NB4 (cell line): ENCODE measurements around the gene KCNJ12.

Experiments used
- DNase-seq: peaks from one replicate; pipeline ENCODE4 v3.0.0; 2010; ENCODE audit warnings: low read depth
- H3K4me3 ChIP-seq: one replicate; pipeline ENCODE4 v1.5.1; 2011; ENCODE audit warnings: mild to moderate bottlenecking, low read depth, low read length, moderate library complexity
- CTCF ChIP-seq: IDR thresholded peaks from one replicate; pipeline ENCODE4 v1.5.1; 2012; ENCODE audit warnings: low read depth, low read length
- MYC ChIP-seq: IDR thresholded peaks from 2 replicates; pipeline ENCODE4 v1.6.1; 2011; ENCODE audit warnings: low read depth, low read length
- POLR2A ChIP-seq: IDR thresholded peaks from 2 replicates; pipeline ENCODE4 v1.6.1; 2011; ENCODE audit warnings: mild to moderate bottlenecking; ENCODE audit not compliant: insufficient read length; ENCODE audit errors: extremely low read depth
- TF ChIP-seq, protein P1 (sequence below): IDR thresholded peaks from 2 replicates; pipeline ENCODE4 v1.6.1; 2011; ENCODE audit warnings: low read depth, low read length

The KCNJ12 gene

DNA sequence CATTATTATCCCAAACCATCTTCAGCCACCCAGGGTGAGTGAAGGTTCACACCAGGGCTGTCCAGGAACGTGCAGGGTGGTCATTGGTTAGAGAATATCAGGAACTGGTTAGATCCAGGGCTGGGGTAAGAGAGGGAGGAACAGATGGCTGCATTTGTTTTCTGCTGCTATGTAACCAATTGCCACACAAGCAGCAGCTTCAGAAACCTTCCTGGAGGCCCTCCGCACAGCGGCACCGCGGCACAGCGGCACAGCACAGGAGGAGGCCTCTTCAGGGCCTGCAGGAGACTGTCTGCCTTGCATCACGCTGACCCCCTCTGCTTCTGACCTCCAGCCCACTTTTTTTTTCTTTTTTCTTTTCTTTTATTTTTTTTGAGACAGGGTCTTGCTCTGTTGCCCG, 86.1 kb downstream of the KCNJ12 start:
- no peak for DNase-seq
- no peak overlapping the region for H3K4me3 ChIP-seq
- TF ChIP-seq CTCF, result no peak
- no peak for TF ChIP-seq MYC
- TF ChIP-seq, protein P1, sequence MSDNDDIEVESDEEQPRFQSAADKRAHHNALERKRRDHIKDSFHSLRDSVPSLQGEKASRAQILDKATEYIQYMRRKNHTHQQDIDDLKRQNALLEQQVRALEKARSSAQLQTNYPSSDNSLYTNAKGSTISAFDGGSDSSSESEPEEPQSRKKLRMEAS, result no peak

- TF ChIP-seq CTCF, result no peak
- no peak for TF ChIP-seq POLR2A
- TF ChIP-seq, protein P1, result no peak
- H3K4me3 ChIP-seq, result no peak overlapping the region
- no peak for DNase-seq
These were observed 87.1 kb downstream of the KCNJ12 start for GRCh38 chr17:21463204-21463661.

DNA sequence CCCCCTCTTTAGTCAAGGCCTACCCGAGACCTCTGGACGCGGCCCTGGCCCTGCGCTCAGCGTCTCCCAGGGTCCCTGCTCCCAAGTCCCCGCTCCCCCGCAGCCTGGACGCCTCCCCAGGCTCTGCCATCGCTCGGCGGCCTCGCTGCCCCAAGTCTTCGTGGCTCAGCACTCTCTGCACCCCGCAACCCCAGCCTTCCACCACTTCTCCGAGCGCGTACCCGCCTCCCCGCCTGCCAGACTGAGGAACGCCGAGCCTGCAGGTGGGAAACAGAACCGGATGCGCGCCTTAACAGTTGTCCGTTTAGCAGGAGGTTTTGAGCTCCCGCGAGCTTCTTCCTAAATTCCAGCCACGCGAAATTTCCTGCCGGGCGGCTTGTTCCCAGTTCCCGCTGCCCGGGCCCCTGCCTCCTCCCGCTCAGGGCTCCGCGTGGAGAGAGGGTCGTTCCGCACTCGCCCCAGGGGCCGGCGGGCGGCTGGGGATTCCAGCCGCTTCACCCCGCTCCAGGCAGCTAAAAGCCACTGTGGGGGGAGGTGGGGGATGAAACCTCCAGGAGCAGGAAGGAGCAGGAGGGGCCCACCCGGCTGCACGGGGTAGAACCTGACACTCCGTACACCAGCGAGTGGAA, 87.7 kb downstream of the KCNJ12 start:
- no peak for DNase-seq
- no peak overlapping the region for H3K4me3 ChIP-seq
- TF ChIP-seq MYC, result no peak
- no peak for TF ChIP-seq CTCF
- TF ChIP-seq, protein P1, result no peak

- TF ChIP-seq MYC (no peak), CTCF (no peak), POLR2A (no peak)
- TF ChIP-seq, protein P1, result no peak
- no peak overlapping the region for H3K4me3 ChIP-seq
- DNase-seq, result no peak
These were observed 88.5 kb downstream of the KCNJ12 start for GRCh38 chr17:21464611-21465021.

DNA sequence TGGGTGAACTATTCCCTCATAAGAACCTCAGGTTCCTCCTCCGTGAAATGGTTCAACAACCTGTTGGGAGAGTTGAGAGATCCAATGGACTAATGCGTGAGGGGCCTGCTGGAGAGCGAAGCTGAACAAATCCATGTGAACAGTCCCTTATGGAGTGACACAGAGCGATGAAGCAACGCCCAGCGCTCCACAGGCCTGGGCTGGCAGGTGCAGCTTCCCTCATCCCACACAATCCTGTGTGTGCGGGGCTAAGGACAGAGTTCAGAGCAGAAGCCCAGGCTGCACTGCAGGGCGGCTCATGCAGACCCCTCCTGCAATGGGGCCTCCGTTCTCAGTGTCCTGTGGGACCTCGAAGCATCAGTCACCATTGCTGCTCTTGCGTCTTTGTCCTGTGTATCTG, 90.4 kb downstream of the KCNJ12 start:
- no peak overlapping the region for H3K4me3 ChIP-seq
- DNase-seq, result no peak
- TF ChIP-seq MYC, result no peak
- TF ChIP-seq POLR2A, result no peak
- TF ChIP-seq, protein P1, result no peak
- TF ChIP-seq CTCF, result no peak

DNA sequence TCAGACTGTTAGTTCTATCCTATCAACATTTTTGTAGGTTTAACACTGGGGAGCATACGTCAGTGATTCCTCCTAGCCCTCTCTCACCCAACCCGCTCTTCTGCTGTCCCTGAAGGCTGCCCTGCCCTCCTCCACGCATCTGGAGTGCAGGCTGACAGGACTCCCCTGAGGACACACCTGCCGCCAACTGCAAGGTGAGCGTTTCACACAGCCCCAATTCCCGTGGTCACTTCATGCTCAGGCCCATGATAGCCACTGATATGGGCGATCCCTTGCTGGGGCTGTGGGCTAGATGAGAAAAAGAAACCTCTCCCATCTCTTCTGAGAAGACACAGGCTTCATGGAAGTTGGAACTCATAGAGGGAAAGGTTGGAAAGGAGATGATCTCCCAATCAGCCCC, 91.0 kb downstream of the KCNJ12 start:
- H3K4me3 ChIP-seq, result no peak overlapping the region
- DNase-seq, result no peak
- TF ChIP-seq MYC (no peak), CTCF (no peak), POLR2A (no peak)
- TF ChIP-seq, protein P1, result no peak
